Retinal pigment epithelial cell (primary cell): ENCODE results near the gene MRAS.

Source experiments
- DNase-seq: peaks from one replicate; pipeline ENCODE4 v3.0.0-alpha.2; 2010; ENCODE audit warnings: low read depth
- H3K4me3 ChIP-seq: 2 replicates; pipeline ENCODE4 v1.5.1; 2011; ENCODE audit warnings: mild to moderate bottlenecking, low read length, control low read depth, moderate library complexity
- TF ChIP-seq, protein P1 (sequence below): conservative IDR thresholded peaks from 2 replicates; pipeline ENCODE4 v1.5.1; 2011; ENCODE audit warnings: low read depth, low read length, control low read depth, inconsistent platforms

Gene MRAS

GRCh38 chr3:138365253-138365555 is 16.8 kb downstream of the MRAS start:
- DNase-seq = no peak
- TF ChIP-seq, protein P1, sequence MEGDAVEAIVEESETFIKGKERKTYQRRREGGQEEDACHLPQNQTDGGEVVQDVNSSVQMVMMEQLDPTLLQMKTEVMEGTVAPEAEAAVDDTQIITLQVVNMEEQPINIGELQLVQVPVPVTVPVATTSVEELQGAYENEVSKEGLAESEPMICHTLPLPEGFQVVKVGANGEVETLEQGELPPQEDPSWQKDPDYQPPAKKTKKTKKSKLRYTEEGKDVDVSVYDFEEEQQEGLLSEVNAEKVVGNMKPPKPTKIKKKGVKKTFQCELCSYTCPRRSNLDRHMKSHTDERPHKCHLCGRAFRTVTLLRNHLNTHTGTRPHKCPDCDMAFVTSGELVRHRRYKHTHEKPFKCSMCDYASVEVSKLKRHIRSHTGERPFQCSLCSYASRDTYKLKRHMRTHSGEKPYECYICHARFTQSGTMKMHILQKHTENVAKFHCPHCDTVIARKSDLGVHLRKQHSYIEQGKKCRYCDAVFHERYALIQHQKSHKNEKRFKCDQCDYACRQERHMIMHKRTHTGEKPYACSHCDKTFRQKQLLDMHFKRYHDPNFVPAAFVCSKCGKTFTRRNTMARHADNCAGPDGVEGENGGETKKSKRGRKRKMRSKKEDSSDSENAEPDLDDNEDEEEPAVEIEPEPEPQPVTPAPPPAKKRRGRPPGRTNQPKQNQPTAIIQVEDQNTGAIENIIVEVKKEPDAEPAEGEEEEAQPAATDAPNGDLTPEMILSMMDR = no peak
- H3K4me3 ChIP-seq = no peak overlapping the region

DNA sequence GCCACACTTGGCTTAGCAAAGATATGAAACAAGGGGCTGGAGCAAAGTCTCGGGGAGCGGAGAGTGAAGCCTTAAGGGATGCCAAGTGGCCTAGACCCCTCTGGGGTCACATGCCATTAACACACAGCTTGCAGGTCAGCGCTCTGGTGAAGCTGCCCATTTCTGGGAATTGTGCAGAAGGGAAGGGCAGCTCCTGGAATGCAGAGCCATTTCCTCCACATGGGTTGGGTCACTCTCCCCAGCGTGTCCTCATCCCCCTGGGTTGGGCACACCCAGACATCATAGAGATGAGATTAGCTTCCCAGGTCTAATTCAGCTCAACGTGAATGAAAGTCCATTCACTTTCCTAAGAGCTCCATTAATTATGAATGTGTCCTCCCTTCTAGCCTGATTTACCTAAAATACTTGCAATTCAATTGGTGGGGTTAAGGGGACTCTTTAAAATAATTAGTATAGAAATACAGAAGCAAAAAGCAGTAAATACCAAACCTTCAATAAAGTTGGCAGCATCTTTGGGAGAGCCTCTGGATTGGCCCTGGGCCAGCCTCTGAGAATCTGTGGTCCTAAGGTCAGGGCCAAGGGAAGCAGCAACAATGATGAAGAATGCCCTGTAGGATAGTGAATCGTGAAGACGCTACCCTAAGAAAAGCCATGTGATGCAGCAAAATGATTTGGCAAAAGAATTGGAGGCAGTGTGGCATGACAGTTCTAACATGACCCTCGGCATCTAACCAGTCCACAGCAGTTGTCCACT is 17.8 kb downstream of the MRAS start:
- DNase-seq = no peak
- H3K4me3 ChIP-seq = no peak overlapping the region
- TF ChIP-seq, protein P1 = no peak

DNA sequence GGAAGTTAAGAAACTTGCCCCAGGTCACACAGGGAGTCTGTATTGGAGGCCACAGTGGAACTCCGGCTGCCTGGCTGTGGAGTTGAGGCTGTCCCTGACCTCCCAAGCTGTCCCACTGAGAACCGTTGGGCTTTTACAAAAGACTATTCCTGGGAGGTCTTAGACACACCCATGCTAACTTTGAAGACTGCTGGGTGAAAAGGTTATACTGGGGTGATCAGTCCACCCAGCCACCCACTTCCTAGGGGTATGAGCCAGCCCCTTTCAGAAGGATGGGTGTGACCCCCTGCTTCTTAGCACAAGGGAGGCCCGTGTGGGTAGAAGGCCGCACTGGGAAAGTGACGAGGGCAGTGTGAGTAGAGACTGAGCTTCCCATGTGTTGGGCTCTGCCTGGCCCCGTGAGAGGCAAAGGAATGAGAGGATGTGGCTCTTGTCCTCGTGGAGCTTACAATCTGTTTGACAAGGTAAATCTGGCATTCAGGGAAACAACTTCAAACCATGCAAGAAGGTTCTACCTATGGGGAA is 19.0 kb downstream of the MRAS start:
- no peak for DNase-seq
- TF ChIP-seq, protein P1 = no peak
- no peak overlapping the region for H3K4me3 ChIP-seq

DNA sequence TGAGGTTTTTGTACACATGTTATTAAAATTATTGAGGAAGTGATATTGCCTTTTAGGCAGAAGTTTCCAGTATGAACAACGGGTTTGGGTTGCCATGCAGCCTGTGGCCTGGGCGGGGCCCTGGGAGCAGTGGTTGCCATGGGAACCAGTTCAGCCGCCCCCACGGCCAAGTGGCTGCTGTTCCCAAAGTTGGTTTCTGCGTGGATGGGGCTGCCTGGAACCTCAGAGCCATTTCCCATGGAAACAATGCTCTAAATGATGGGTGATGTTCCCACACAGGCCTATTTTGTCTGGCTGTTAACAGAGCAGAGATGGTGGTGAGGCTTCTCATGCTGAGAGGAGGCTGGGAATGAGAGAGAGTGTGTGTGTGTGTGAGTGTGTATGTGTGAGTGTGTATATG is 19.5 kb downstream of the MRAS start:
- DNase-seq = no peak
- TF ChIP-seq, protein P1 = no peak
- no peak overlapping the region for H3K4me3 ChIP-seq

DNA sequence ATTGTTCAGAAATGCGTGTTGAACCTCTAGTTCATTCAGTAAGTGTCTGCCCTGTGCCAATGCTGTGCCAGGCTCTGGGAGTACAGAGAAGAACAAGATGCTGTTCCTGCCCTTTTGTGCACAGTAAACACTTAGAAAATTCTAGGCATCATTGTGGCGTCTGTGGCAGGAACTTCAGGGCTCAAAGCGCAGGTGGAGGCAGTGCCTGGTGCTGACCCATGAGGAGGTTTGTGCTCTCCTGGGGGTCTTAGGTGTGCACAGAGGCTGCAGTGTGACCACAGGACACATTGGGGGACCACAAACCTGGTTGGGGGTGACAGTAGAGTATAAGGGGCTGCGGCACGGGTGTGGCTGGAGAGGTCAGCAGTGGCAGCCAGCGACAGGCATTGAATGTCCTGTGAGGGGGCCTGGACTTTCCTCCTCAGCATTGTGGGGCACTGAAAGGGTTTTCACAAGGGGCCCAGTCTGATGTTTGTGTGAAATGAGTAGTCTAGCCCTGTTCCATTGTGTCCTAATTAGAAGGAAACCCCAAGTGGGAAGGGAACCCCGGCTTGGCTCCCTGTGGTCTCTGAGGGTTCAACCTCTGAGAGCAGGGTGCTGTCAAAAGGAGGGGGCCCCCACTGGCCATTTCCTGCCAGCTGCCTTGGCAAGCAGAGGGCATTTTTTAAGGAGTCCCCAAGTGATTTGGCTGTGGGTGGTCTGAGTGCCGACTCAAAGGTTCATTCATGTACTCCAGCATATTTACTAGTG is 20.9 kb downstream of the MRAS start:
- TF ChIP-seq, protein P1 = no peak
- no peak for DNase-seq
- H3K4me3 ChIP-seq = no peak overlapping the region

DNA sequence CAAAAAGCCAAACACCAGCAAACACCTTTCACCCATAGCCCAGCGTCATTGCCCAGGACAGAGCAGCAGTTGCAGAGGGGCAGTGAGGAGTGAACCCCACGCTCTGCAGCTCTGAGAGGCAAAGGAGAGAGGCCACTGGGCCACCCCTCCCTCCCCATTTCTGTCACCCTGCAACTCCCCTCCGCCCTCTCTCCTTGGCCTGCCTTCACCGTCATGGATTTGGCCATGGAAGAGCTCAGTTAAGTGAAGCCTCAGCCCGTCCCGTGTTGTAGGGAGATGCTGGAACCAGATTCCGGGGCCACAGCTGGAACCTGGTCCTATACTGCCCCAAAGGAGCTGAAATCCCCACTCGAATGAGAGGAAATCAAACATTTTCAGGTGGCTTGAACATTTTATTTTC is 21.9 kb downstream of the MRAS start:
- no peak for DNase-seq
- H3K4me3 ChIP-seq = no peak overlapping the region
- TF ChIP-seq, protein P1 = no peak
